Ureter (tissue), 1 donor: ENCODE data around the gene RAB40A. TPM values are rescaled to one million over a fixed set of nuclear protein-coding genes. Genes with fewer than 3 reads are reported as not detected.
A peak's percentile ranks its signal among the peaks of the same experiment; 100 is the strongest.
"Not testable (repeated sequence)": the region's sequence is repeated elsewhere in the genome, so short reads cannot be mapped to it uniquely, and the experiment has no call there.

ENCODE experiments used
- DNase-seq: peaks from one replicate; pipeline ENCODE4 v3.0.0-alpha.2; 2020; ENCODE audit warnings: low spot score
- total RNA-seq: library from RNA; stranded (reverse); gene quantifications from one replicate; pipeline ENCODE4 v1.2.4, GENCODE V29; 2023
- donor health status: DM: yes; HTN: yes; CAD: no.

Gene RAB40A
- total RNA-seq, 1 donor from 2014 or later, result 2.8 TPM

- no peak for DNase-seq
Measured at GRCh38 chrX:103523605-103524004, 4.3 kb upstream of the RAB40A start.

- DNase-seq, result no peak
Measured at GRCh38 chrX:103520386-103520785, 1.1 kb upstream of the RAB40A start.

DNA sequence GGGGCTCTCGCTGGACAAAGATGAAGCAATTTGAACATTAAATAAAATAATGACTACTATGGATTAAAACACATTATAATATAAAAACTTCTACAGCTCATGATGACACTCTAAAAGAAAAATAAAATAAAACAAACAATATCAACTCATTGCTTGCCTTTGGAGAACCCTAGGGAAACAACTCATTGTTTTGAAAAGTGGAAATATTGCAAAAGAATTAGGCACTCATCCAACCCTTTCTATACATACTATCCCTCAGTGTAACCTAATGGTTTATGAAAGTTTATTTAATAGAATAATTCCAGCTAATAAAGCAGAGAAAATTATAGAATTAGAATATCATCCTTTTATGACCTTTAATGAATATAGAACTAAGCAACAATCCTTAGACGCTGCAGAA lies 718 bp downstream of the RAB40A start:
- no peak for DNase-seq

GRCh38 chrX:103517246-103517645 lies 2.0 kb downstream of the RAB40A start:
- no peak for DNase-seq

- DNase-seq, result no peak
Measured at GRCh38 chrX:103513476-103514108, 5.7 kb downstream of the RAB40A start.

GRCh38 chrX:103513067-103513466 lies 6.2 kb downstream of the RAB40A start:
- DNase-seq, result no peak

- no peak for DNase-seq
Measured at GRCh38 chrX:103510031-103510430, 9.3 kb downstream of the RAB40A start.

GRCh38 chrX:103503853-103504207 lies 15.5 kb downstream of the RAB40A start:
- DNase-seq, result no peak

GRCh38 chrX:103503163-103503852 lies 16.0 kb downstream of the RAB40A start:
- DNase-seq, result no peak

DNA sequence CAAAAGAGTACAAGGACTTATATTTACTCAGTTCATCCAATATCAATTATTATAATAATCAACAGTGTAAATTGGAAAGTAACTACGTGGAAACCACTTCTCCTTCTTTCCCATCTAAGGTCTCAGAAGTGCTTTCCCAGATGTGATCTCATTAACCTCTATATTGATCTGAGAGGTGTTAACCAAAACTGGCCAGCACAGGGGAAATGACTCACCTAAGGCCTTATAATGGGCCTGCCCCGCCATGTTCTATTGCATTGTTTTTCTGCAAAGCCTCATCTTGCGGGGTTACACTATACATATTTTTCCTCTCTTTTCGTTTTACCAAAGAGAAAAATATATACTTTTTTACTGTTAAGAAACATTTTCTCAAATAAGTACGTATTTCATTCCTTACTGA lies 20.5 kb downstream of the RAB40A start:
- no peak for DNase-seq

DNA sequence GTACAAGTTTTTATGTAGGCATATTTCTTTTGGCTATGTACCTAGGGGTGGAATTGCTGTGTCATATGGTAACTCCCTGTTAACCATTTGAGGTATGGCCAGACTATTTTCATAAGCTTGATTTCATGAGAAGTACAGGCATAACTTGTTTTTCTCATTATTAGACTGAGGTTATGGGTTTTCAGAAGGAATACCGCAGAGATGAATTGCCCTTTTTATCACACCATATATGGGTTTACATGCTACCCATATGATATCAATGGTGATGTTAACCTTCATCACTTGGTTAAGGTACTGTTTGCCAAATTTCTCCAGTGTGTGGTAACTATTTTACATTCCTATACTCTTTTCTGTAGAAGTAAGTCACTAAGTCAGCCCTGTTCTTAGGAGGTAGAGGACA lies 23.5 kb downstream of the RAB40A start:
- DNase-seq, result no peak

GRCh38 chrX:103493578-103493977 lies 25.7 kb downstream of the RAB40A start:
- DNase-seq, result not testable (repeated sequence)

- not testable (repeated sequence) for DNase-seq
Measured at GRCh38 chrX:103489733-103490132, 29.6 kb downstream of the RAB40A start.

DNA sequence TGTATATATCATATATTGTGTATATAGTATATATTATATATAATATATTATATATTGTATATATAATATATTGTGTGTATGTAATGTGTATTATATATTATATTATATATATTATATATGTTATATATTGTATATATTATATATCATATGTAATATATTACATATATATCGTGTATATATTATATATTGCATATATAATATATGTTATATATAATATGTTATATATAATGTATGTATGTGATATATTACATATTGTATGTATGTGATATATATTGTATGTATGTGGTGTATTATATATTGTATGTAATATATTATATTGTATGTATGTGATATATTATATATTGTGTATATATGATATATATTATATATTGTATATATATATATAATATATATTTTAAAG lies 30.5 kb downstream of the RAB40A start:
- DNase-seq, result no peak

- no peak for DNase-seq
Measured at GRCh38 chrX:103488332-103488731, 31.0 kb downstream of the RAB40A start.

- no peak for DNase-seq
Measured at GRCh38 chrX:103483720-103484119, 35.6 kb downstream of the RAB40A start.

- DNase-seq, result no peak
Measured at GRCh38 chrX:103480526-103480925, 38.8 kb downstream of the RAB40A start.

GRCh38 chrX:103477496-103477895 lies 41.8 kb downstream of the RAB40A start:
- no peak for DNase-seq

GRCh38 chrX:103475381-103475780 lies 43.9 kb downstream of the RAB40A start:
- no peak for DNase-seq

DNA sequence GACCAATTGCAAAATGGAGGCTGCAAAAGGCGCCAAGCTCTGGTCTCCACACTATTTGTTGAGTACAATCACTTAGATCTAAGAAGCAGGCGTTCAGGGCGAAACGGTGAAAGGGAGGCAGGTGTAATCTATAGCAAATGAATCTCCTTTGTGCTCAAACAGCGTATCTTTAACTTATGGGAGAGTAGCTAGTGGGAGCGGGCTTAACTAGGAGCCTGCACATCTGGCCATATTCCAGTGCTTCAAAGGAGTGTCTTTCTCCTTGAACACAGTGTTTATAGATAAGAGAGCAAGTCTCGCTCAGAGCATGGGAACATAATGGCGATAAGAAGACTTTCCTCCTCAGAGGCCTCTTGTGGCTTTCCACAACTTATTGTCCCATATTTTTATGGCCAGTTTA lies 49.3 kb downstream of the RAB40A start:
- not testable (repeated sequence) for DNase-seq

GRCh38 chrX:103467887-103468286 lies 51.4 kb downstream of the RAB40A start:
- DNase-seq, result no peak

DNA sequence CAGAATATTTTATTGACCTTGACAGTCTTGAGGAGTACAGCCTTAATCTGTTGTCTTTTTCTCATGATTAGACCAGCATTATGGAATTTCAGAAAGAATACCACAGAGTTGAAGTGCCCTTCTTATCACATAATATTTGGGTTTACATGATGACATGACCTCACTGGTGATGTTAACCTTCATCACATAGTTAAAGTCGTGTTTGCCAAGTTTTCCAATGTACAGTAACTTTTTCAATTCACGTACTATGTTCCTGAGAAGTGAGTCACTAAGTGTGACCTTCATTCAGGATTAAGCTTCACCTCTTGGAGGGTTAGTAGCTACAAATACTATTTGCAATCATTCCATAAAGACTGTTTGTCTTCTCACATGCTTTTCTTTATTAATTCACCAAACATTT lies 52.1 kb downstream of the RAB40A start:
- DNase-seq, result no peak

- DNase-seq, result peak; percentile 76
Measured at GRCh38 chrX:103464774-103465117, 54.5 kb downstream of the RAB40A start.
